Memory B cell (primary cell): ENCODE measurements around the gene TGFBR3.

Experiments used
- ATAC-seq: fragments of 150-1000 bp; cut with Tn5 transposase; 2 replicates; pipeline ENCODE4 v1.10.0; 2021; ENCODE audit warnings: low read depth, mild to moderate bottlenecking, moderate library complexity
- DNase-seq, 2 donors: peaks; one replicate each; pipeline ENCODE4 v3.0.0; 2022; ENCODE audit warnings: low spot score in 2 of 2
- H3K27ac Mint-ChIP-seq: one replicate; pipeline ENCODE4 v1.8.0; 2022; ENCODE audit warnings: mild to moderate bottlenecking, moderate library complexity, mixed read lengths
- H3K27me3 Mint-ChIP-seq: one replicate; pipeline ENCODE4 v1.8.0; 2022; ENCODE audit warnings: mixed read lengths
- H3K36me3 Mint-ChIP-seq: one replicate; pipeline ENCODE4 v1.8.0; 2022; ENCODE audit warnings: mild to moderate bottlenecking, mixed read lengths
- H3K4me1 Mint-ChIP-seq: one replicate; pipeline ENCODE4 v1.8.0; 2022; ENCODE audit warnings: mixed read lengths
- H3K4me3 Mint-ChIP-seq: one replicate; pipeline ENCODE4 v1.8.0; 2022; ENCODE audit warnings: mild to moderate bottlenecking, moderate library complexity, mixed read lengths
- H3K9me3 Mint-ChIP-seq: one replicate; pipeline ENCODE4 v1.8.0; 2022; ENCODE audit warnings: mixed read lengths

TGFBR3 gene

DNA sequence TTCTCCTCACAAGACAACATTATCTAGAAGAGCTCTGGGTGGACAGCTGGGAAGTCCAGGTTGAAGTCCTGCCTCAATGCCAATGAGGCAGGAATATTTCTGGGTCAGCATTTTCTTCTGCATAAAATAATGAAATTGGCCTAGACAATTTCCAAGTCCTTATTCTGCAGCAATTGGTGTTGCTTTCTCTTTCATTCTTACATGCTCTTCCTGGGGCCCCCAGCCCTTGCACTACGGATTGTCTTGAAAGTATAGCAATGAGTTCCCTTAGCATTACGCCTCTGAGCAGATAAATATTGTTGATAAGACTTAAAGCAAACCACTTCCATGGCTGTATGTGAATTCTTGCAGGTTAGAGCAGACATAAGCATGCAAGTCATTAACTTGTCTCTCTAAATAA is 188.5 kb downstream of the TGFBR3 start:
- Mint-ChIP-seq H3K27ac (no peak overlapping the region), H3K9me3 (no peaks in the 10 kb centered on the region), H3K27me3 (peaks cover 1% of the 10 kb centered on the region), H3K4me3 (no peak overlapping the region), H3K4me1 (peaks cover 3% of the 10 kb centered on the region), H3K36me3 (no peaks in the 10 kb centered on the region)
- DNase-seq (no peak), ATAC-seq (no peak)

DNA sequence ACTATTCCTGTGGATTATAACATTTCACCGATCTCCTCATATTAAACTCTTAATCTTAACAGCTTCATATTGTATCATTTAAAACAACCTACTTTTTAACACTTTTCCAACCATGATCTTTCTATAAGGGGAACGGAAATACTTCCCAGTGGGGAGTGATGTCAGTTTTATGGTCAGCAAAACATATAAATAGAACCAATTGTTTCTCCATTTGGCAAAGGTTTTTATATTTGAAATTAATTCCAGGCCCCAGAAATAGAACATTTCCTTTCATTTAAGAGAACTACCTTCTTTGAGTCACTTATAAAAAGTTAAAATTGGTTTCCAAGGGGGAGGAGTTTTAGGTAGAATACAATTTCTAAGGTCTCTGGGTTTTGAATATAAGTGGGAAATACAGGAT is 189.6 kb downstream of the TGFBR3 start:
- no peak for DNase-seq
- H3K27me3 Mint-ChIP-seq = peaks cover 3% of the 10 kb centered on the region
- H3K36me3 Mint-ChIP-seq = no peaks in the 10 kb centered on the region
- no peak overlapping the region for H3K27ac Mint-ChIP-seq
- no peaks in the 10 kb centered on the region for H3K9me3 Mint-ChIP-seq
- no peak for ATAC-seq
- H3K4me3 Mint-ChIP-seq = no peak overlapping the region
- H3K4me1 Mint-ChIP-seq = peaks cover 3% of the 10 kb centered on the region

DNA sequence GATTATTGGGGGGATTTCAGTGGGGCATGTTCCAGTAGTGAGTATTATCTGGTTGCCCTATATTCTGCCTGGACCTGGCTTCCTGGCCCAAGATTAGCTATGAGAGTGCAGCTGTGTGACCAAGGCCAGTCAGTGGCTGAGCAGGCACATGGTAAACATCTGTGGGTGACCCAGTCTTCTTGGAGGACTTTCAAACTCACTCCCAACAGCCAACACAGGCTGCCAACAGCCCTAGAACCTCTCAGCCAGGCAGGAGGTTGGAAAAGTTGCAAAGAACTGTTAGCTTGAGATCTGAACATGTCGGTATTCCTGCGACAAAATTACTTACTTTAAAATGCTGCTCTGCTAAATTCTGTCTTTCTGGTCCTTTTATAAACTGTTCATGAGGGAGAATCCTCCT is 192.4 kb downstream of the TGFBR3 start:
- peaks cover 2% of the 10 kb centered on the region for H3K27me3 Mint-ChIP-seq
- no peaks in the 10 kb centered on the region for H3K9me3 Mint-ChIP-seq
- H3K36me3 Mint-ChIP-seq = no peaks in the 10 kb centered on the region
- H3K4me3 Mint-ChIP-seq = no peak overlapping the region
- DNase-seq (no peak), ATAC-seq (no peak)
- H3K4me1 Mint-ChIP-seq = peaks cover 3% of the 10 kb centered on the region
- H3K27ac Mint-ChIP-seq = no peak overlapping the region

DNA sequence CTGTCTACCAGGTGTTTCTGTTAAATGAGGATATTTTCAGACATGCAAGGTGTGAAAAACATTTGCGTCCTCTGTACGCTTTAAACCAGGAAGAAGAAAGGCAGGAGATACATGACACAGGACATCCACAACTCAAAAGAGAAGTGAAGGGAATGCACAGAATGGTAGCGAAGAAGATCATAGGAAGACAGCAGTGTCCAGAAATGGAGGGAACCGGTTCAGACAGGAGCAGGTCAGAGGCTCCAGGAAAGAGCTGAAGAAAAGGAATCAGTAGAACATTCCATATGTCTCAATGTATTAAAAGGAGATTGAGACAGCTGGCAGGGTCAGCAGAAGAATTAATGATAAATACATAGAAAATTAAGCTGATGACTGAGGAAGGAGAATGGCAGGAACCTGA is 194.4 kb downstream of the TGFBR3 start:
- ATAC-seq = no peak
- no peak overlapping the region for H3K27ac Mint-ChIP-seq
- no peaks in the 10 kb centered on the region for H3K36me3 Mint-ChIP-seq
- no peaks in the 10 kb centered on the region for H3K9me3 Mint-ChIP-seq
- DNase-seq = no peak
- H3K4me1 Mint-ChIP-seq = no peaks in the 10 kb centered on the region
- no peak overlapping the region for H3K4me3 Mint-ChIP-seq
- H3K27me3 Mint-ChIP-seq = peaks cover 3% of the 10 kb centered on the region

DNA sequence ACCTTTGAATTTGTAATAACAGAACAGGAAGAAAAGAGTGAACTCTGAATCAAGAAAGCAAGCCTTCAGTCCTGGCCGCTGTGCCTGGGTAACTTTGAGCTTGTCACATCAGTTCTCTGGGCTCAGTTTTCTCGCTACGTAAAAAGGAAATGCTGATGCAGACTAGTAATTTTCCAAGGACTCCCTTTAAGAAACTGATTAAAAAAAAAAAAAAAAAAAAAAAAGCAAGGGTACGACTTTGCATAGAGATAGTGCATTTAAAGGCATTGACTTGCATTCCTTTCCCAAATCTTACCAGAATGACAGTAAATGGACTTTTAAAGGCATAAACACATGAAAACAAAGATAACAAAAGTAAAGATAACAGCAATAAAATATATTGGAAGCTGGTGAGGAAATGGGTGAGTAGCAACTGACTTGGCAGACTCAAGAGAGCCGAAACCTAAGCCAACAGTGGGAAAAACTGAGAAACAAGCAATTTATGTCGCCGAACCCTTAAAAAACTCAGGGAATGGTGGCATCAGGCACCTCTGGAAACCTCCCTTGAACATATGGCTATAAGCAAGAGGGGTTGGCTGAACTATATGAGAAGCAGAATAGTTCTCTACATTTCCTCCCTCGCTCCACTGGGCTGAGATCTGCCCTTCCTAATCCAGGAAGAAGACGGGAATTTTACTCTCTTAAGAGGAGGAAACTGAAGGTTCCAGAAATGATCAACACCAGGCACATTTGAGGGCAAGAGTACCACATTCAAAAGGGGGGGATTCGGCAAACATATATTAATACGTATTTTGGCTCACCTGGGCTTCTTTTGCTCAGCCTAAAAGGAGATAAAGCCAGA is 196.1 kb downstream of the TGFBR3 start:
- Mint-ChIP-seq H3K27me3 (peaks cover 3% of the 10 kb centered on the region), H3K4me1 (no peaks in the 10 kb centered on the region), H3K4me3 (no peak overlapping the region), H3K27ac (no peak overlapping the region), H3K9me3 (no peaks in the 10 kb centered on the region), H3K36me3 (no peaks in the 10 kb centered on the region)
- ATAC-seq (no peak), DNase-seq (no peak)

DNA sequence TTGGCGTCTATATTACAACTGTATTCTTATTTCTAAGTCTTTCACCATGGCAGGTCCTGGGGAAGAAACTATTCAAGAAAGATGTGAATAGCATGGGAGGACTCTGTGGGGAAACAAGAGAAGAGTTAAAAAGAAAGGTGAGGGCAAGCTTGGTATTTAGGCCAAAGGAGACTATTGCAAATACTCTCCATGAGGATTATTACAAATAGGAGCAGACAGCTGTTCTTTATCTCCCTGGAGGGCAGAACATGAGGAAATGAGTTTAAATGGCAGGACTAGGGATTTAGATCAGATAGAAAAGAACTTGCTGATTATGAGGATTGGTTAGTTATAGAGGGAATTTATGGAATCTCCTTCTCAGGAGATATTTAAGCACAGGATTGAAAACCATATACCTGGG is 198.5 kb downstream of the TGFBR3 start:
- H3K27ac Mint-ChIP-seq = no peak overlapping the region
- no peaks in the 10 kb centered on the region for H3K9me3 Mint-ChIP-seq
- H3K36me3 Mint-ChIP-seq = no peaks in the 10 kb centered on the region
- peaks cover 3% of the 10 kb centered on the region for H3K27me3 Mint-ChIP-seq
- H3K4me1 Mint-ChIP-seq = no peaks in the 10 kb centered on the region
- ATAC-seq (no peak), DNase-seq (no peak)
- no peak overlapping the region for H3K4me3 Mint-ChIP-seq

DNA sequence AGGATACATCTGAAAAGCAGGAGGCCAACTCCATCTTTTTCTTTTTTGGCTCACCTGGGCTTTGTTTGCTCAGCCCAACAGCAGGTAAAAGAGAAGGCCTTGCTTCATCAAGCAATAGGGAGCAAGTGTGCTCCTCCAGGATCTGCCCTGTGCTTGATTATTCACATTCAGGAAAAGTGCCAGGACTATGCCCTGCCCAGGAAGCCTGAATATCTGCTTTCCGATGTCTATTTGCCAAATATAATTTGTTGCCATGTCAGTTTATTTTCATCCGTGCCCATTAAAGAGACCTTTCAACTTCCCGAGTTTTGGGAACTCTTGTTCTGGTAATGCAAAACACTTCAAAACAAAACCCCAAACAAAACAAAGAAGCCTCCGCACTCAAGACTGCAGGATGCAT is 200.0 kb downstream of the TGFBR3 start:
- H3K36me3 Mint-ChIP-seq = no peaks in the 10 kb centered on the region
- no peaks in the 10 kb centered on the region for H3K4me1 Mint-ChIP-seq
- peaks cover 2% of the 10 kb centered on the region for H3K27me3 Mint-ChIP-seq
- H3K27ac Mint-ChIP-seq = no peak overlapping the region
- DNase-seq (no peak), ATAC-seq (no peak)
- no peaks in the 10 kb centered on the region for H3K9me3 Mint-ChIP-seq
- H3K4me3 Mint-ChIP-seq = no peak overlapping the region

DNA sequence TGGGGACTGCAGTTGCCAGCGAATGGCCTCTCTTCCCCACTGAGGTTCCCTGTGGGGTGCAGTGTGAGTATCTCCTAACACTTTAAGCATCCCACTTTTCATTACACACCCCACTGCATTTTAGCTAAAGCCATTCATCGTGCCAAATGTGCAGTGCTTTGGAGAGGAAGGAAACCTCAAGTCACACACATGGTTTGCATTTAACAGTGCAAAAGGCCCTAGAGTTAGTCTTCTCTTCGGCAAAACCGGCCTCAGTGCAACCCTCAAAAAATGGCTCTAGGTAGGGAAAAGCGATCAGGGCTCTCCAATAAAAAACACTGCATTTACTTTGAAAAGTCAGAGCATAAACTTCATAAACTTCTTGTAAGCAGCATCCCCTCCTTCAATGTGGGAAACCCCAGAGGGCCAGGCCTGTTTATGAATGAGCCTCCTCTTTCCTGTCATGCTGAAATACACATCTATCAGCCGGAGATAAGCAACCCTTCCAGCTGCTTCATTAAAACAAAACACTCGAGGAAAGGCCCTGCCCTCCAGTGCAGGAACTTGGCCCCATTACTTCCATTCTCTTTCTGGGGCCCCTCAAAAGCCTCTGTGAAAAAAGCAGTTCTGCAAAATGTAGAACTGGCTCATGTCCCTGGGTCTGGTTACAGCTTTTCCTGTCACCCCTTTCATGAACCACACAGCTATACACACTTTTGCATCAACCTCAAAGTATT is 201.3 kb downstream of the TGFBR3 start:
- Mint-ChIP-seq H3K27me3 (peaks cover 2% of the 10 kb centered on the region), H3K27ac (no peak overlapping the region), H3K36me3 (no peaks in the 10 kb centered on the region), H3K9me3 (no peaks in the 10 kb centered on the region), H3K4me1 (no peaks in the 10 kb centered on the region), H3K4me3 (no peak overlapping the region)
- no peak for ATAC-seq
- DNase-seq = no peak

DNA sequence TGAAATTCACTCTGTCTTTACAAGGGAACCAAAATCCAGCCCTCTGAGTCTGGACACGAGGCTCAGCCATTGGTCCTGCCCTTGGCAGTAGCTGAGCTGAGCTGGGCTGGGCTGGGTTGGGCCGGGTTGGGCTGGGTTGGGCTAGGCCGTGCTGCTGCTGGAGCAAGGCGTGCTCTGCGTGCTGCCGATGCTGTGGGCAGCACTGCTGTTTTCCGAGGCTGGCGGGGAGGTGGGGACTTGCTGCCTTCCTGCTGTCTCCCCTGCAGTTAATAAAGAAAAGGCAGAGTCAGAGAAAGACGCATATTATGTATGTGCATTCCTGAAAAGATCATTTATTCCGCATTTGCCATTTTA is 202.4 kb downstream of the TGFBR3 start:
- H3K4me1 Mint-ChIP-seq = no peaks in the 10 kb centered on the region
- no peaks in the 10 kb centered on the region for H3K36me3 Mint-ChIP-seq
- peaks cover 2% of the 10 kb centered on the region for H3K27me3 Mint-ChIP-seq
- H3K9me3 Mint-ChIP-seq = no peaks in the 10 kb centered on the region
- ATAC-seq = no peak
- H3K4me3 Mint-ChIP-seq = no peak overlapping the region
- no peak for DNase-seq
- no peak overlapping the region for H3K27ac Mint-ChIP-seq

DNA sequence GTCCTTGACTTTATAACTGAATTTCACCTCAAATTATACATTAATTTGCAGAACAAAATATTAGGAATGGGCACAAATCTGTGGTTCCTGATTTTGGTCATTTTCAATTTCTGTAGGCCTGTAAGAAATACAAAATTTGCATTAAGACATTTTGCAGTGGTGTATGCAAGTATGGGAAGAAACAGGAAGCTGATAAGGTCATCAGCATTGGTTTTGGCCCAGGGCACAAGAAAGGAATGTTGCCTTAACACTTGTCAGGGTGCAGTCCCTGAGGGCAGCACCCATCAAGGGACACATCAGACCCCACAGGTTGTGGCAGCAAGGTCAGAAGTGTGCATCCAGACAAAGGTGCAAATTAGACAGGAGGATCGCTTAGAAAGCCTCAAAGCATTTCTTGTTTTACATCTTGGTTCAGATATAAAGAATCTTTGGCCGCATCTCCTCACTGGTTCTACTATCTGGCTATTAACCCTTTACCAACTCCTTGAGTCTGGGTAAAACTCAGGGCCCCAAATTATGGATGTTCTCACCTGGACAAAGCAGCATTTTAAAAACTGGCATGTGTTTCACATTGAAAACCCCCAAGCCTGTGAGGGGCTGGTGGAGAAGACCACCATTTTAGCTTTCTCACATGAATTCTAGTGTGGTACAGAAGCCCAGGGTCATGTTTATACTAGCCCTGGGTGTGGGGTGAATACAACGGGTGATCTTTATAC is 202.9 kb downstream of the TGFBR3 start:
- ATAC-seq (no peak), DNase-seq (no peak)
- no peak overlapping the region for H3K4me3 Mint-ChIP-seq
- H3K9me3 Mint-ChIP-seq = no peaks in the 10 kb centered on the region
- peaks cover 2% of the 10 kb centered on the region for H3K27me3 Mint-ChIP-seq
- no peak overlapping the region for H3K27ac Mint-ChIP-seq
- no peaks in the 10 kb centered on the region for H3K36me3 Mint-ChIP-seq
- no peaks in the 10 kb centered on the region for H3K4me1 Mint-ChIP-seq

DNA sequence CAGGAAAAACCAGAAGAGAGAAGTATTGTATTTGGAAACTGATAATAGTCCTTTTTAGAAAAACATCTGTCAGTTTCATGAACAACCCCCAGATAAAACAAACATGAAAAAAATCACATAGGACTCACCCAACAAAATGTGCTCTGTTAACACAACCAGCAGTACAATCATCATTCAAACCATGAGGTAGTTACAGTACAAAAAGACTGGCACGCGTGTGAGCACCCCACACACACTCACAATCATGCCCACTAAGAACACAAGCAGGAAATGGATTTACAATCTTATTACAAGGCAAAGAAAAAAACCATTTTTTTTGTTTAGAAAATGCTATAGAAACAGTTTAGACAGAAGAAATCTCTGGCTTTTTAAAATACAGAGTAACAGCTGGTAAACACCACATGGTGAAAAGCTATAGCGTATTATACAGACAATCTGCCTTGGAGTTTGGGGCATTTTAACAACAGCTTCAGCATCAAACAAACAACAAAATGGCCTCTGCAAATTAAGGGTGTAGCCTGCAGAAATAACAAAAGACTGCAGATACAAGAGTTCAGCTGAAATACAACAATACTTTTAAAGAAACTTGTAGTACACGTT is 205.3 kb downstream of the TGFBR3 start:
- H3K4me3 Mint-ChIP-seq = no peak overlapping the region
- DNase-seq (no peak), ATAC-seq (no peak)
- no peaks in the 10 kb centered on the region for H3K36me3 Mint-ChIP-seq
- peaks cover 2% of the 10 kb centered on the region for H3K27me3 Mint-ChIP-seq
- no peaks in the 10 kb centered on the region for H3K4me1 Mint-ChIP-seq
- H3K27ac Mint-ChIP-seq = no peak overlapping the region
- H3K9me3 Mint-ChIP-seq = no peaks in the 10 kb centered on the region

DNA sequence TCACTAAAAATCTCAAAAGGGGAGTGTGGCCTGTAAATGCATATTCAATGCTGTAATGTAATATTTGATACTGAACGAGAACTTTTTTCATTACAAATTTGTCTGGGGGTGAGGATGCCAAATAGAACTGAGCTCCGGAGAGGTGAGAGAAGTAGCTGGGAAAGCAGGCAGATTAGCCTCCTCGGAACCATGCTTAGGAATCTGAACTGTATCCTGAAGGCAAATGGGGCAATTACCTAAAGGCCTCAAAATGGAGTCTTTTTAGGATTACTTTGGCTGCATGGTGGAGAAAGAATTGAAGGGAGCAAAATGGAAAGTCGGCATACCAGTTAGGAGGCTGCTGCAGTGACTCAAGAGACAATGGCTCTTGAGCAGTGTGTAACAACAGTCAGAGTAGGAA is 206.5 kb downstream of the TGFBR3 start:
- DNase-seq = no peak
- H3K27me3 Mint-ChIP-seq = peaks cover 2% of the 10 kb centered on the region
- H3K36me3 Mint-ChIP-seq = no peaks in the 10 kb centered on the region
- H3K4me1 Mint-ChIP-seq = no peaks in the 10 kb centered on the region
- no peak for ATAC-seq
- H3K9me3 Mint-ChIP-seq = no peaks in the 10 kb centered on the region
- H3K27ac Mint-ChIP-seq = no peak overlapping the region
- H3K4me3 Mint-ChIP-seq = no peak overlapping the region

DNA sequence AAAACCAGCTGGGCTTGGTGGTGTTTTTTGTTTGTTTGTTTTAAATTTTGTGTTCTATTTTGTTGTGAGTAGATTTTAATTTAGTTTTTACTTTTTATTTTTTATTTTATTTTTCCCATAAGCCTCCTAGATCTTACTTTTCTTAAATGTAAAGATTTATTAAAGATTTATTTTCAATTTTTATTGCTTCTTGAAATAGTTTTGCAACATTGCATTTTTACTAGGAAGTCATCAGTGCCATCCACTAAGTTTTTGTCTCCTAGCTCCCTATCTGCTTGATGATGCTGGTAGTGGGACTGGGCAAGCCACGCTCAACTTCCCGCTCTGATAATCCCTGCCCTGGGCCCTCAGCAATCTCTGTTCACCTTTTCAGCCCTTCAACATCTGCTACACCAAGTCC is 209.9 kb downstream of the TGFBR3 start:
- Mint-ChIP-seq H3K4me1 (no peaks in the 10 kb centered on the region), H3K4me3 (no peak overlapping the region), H3K27ac (no peak overlapping the region), H3K36me3 (no peaks in the 10 kb centered on the region), H3K27me3 (peaks cover 4% of the 10 kb centered on the region), H3K9me3 (no peaks in the 10 kb centered on the region)
- ATAC-seq (no peak), DNase-seq (no peak)

DNA sequence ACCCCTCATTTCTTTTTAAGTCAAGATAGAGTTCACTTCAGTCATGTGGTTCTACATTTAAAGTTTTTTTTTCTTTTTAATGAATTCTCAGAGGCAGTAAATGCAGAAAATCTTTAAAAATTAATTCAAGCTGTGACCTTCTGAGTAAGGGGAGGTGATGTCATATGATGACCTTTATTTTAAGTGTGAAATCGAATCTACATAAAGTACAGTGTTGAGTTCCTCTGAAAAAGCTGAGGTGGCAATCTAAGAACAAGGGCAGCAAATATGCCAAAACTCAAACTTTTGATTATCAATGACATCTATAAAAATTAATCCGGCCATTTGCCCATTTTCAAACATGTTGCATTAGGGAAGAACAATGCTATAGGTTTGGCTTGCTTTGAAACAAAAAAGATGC is 211.8 kb downstream of the TGFBR3 start:
- no peak overlapping the region for H3K27ac Mint-ChIP-seq
- no peak for ATAC-seq
- DNase-seq = no peak
- H3K9me3 Mint-ChIP-seq = no peaks in the 10 kb centered on the region
- no peaks in the 10 kb centered on the region for H3K4me1 Mint-ChIP-seq
- no peaks in the 10 kb centered on the region for H3K36me3 Mint-ChIP-seq
- H3K4me3 Mint-ChIP-seq = no peak overlapping the region
- peaks cover 7% of the 10 kb centered on the region for H3K27me3 Mint-ChIP-seq
